HCT116 (cell line): ENCODE measurements around the gene GIT2. TPM values are rescaled to one million over a fixed set of nuclear protein-coding genes. Genes with fewer than 3 reads are reported as not detected.

ENCODE experiments used
- ATAC-seq: fragments of 200-7000 bp; cut with Tn5 transposase; 2 replicates; pipeline ENCODE4 v1.9.1; 2020; ENCODE audit warnings: mild to moderate bottlenecking, moderate library complexity
- BruUV-seq: library from RNA; stranded (reverse); fragments of 400-500 nt; replicated peaks from 2 replicates; lab custom pipeline; 2021; lab: Mats Ljungman, UMichigan
- CTCF ChIA-PET: fragments of 300-600 bp; sonication (Branson Sonifier 250); formaldehyde crosslinking; loops from one replicate; lab custom pipeline; 2021; ENCODE audit warnings: antibody characterized with exemption; lab: Charles Lee
- POLR2A ChIA-PET: fragments of 300-600, 350-600 bp; sonication (Branson Sonifier 250); formaldehyde crosslinking; loops from one replicate; lab custom pipeline; 2021; ENCODE audit warnings: antibody characterized with exemption; lab: Charles Lee
- RAD21 ChIA-PET, 2 experiments: fragments of 300-600 bp; sonication (Branson Sonifier 250); formaldehyde crosslinking; loops; one replicate each; lab custom pipeline; 2023; ENCODE audit warnings: low total read pairs in 2 of 2; ENCODE audit not compliant: uncharacterized antibody in 2 of 2, unreplicated experiment in 2 of 2, low non-redundant PET in 1 of 2; lab: Charles Lee
- DNase-seq: peaks from one replicate; pipeline ENCODE4 v3.0.0-alpha.2; 2010; ENCODE audit warnings: low read depth, low spot score
- H2AFZ ChIP-seq: fragments of 200-600 bp; shearing (Covaris generic), sonication (generic); 2 replicates; pipeline ENCODE4 v1.6.1; 2017; ENCODE audit warnings: low read depth, mixed run types, mixed read lengths, antibody characterized with exemption, low read length; ENCODE audit not compliant: poor library complexity, severe bottlenecking
- H3K27ac ChIP-seq: 2 replicates; pipeline ENCODE4 v1.5.1; 2012; ENCODE audit warnings: low read depth, low read length
- H3K27me3 ChIP-seq: fragments of 200-600 bp; sonication (generic); 2 replicates; pipeline ENCODE4 v1.6.1; 2016; ENCODE audit warnings: mixed run types, low read length, mixed read lengths; ENCODE audit not compliant: insufficient read depth
- H3K36me3 ChIP-seq, 2 experiments: fragments of 200-500 bp in 1 of 2; fragments of 200-600 bp in 1 of 2; sonication (Bioruptor generic) in 1 of 2; sonication (generic) in 1 of 2; 2 replicates each; pipeline versions ENCODE4 v1.5.1 to v1.6.1; 2014 to 2016; ENCODE audit warnings: low read length in 2 of 2, inconsistent platforms in 1 of 2, mixed read lengths in 1 of 2, mixed run types in 1 of 2; ENCODE audit not compliant: insufficient read depth in 2 of 2, control insufficient read depth in 1 of 2
- H3K4me1 ChIP-seq, 2 experiments: fragments of 200-600 bp in 1 of 2; sonication (generic) in 1 of 2; 2 replicates each; pipeline versions ENCODE4 v1.5.1 to v1.6.1; 2012 to 2017; ENCODE audit warnings: low read length in 2 of 2, inconsistent platforms in 1 of 2, mild to moderate bottlenecking in 1 of 2, mixed read lengths in 1 of 2, mixed run types in 1 of 2, moderate library complexity in 1 of 2; ENCODE audit not compliant: insufficient read depth in 2 of 2, control insufficient read depth in 1 of 2
- H3K4me2 ChIP-seq: fragments of 200-600 bp; sonication (generic); 2 replicates; pipeline ENCODE4 v1.6.1; 2017; ENCODE audit warnings: mixed run types, low read length, mixed read lengths
- H3K4me3 ChIP-seq, 2 experiments: fragments of 200-600 bp in 1 of 2; sonication (generic) in 1 of 2; replicated peaks in 1 of 2; 2 replicates each; pipeline ENCODE4 v1.5.1; 2011 to 2016; ENCODE audit warnings: low read length in 2 of 2, control low read depth in 1 of 2, low read depth in 1 of 2, mild to moderate bottlenecking in 1 of 2, mixed read lengths in 1 of 2, mixed run types in 1 of 2
- H3K79me2 ChIP-seq: fragments of 200-600 bp; sonication (generic); 2 replicates; pipeline ENCODE4 v1.6.1; 2017; ENCODE audit warnings: mild to moderate bottlenecking, mixed run types, low read length, moderate library complexity, mixed read lengths; ENCODE audit not compliant: insufficient read depth
- H3K9ac ChIP-seq: fragments of 200-600 bp; sonication (generic); 2 replicates; pipeline ENCODE4 v1.6.1; 2016; ENCODE audit warnings: low read length, mixed read lengths
- H3K9me2 ChIP-seq: fragments of 200-600 bp; sonication (generic), shearing (Covaris generic); 2 replicates; pipeline ENCODE4 v1.6.1; 2017; ENCODE audit warnings: mixed run types, mild to moderate bottlenecking, moderate library complexity; ENCODE audit not compliant: insufficient read depth
- H3K9me3 ChIP-seq, 2 experiments: fragments of 200-500 bp in 1 of 2; fragments of 200-600 bp in 1 of 2; sonication (Bioruptor generic) in 1 of 2; sonication (generic) in 1 of 2; 2 replicates each; pipeline ENCODE4 v1.6.1; 2014 to 2017; ENCODE audit warnings: low read length in 2 of 2, mixed read lengths in 2 of 2, inconsistent platforms in 1 of 2, low read depth in 1 of 2, mild to moderate bottlenecking in 1 of 2, mixed run types in 1 of 2, moderate library complexity in 1 of 2; ENCODE audit not compliant: control insufficient read depth in 1 of 2, insufficient read depth in 1 of 2
- H4K20me1 ChIP-seq: fragments of 200-600 bp; sonication (generic), shearing (Covaris generic); 2 replicates; pipeline ENCODE4 v1.6.1; 2017; ENCODE audit warnings: mixed run types, mild to moderate bottlenecking, moderate library complexity; ENCODE audit not compliant: insufficient read depth
- CBX3 ChIP-seq: IDR thresholded peaks from 2 replicates; pipeline ENCODE4 v1.6.1; 2012; ENCODE audit warnings: low read depth
- ELF1 ChIP-seq: IDR thresholded peaks from 2 replicates; pipeline ENCODE4 v1.6.1; 2012; ENCODE audit warnings: low read depth, borderline replicate concordance
- JUND ChIP-seq: IDR thresholded peaks from 2 replicates; pipeline ENCODE4 v1.6.1; 2012
- POLR2AphosphoS5 ChIP-seq: IDR thresholded peaks from 2 replicates; pipeline ENCODE4 v1.6.1; 2011; ENCODE audit warnings: mild to moderate bottlenecking, low read depth, low read length, moderate library complexity
- SIN3A ChIP-seq: IDR thresholded peaks from 2 replicates; pipeline ENCODE4 v1.6.1; 2012; ENCODE audit warnings: low read depth
- SP1 ChIP-seq: IDR thresholded peaks from 2 replicates; pipeline ENCODE4 v1.6.1; 2012; ENCODE audit warnings: low read depth
- TCF7L2 ChIP-seq: IDR thresholded peaks from 2 replicates; pipeline ENCODE4 v1.7.0; 2011; ENCODE audit warnings: borderline replicate concordance, inconsistent platforms; ENCODE audit not compliant: insufficient read depth, insufficient read length; ENCODE audit errors: extremely low read depth
- ZNF274 ChIP-seq: fragments of 200-500 bp; sonication (Bioruptor generic); IDR thresholded peaks from 2 replicates; pipeline ENCODE4 v1.6.1; 2014; ENCODE audit warnings: mild to moderate bottlenecking, low read depth, low read length, inconsistent platforms
- intact Hi-C: fragments of 100-400 bp; cut with micrococcal nuclease; formaldehyde crosslinking; loops from 2 replicates; pipeline ENCODE4 v1.10.0; 2022
- total RNA-seq: library from RNA; stranded (reverse); gene quantifications from one replicate; pipeline ENCODE4 v1.2.1, GENCODE V29; 2021; ENCODE audit not compliant: unreplicated experiment
- TF ChIP-seq, protein P1 (sequence below): IDR thresholded peaks from 2 replicates; pipeline ENCODE4 v1.6.1; 2011; ENCODE audit warnings: mild to moderate bottlenecking, low read length, moderate library complexity; ENCODE audit not compliant: insufficient replicate concordance; ENCODE audit errors: extremely low read depth

GIT2 gene
- total RNA-seq, 1 experiment from 2014 or later: 21.5 TPM

DNA sequence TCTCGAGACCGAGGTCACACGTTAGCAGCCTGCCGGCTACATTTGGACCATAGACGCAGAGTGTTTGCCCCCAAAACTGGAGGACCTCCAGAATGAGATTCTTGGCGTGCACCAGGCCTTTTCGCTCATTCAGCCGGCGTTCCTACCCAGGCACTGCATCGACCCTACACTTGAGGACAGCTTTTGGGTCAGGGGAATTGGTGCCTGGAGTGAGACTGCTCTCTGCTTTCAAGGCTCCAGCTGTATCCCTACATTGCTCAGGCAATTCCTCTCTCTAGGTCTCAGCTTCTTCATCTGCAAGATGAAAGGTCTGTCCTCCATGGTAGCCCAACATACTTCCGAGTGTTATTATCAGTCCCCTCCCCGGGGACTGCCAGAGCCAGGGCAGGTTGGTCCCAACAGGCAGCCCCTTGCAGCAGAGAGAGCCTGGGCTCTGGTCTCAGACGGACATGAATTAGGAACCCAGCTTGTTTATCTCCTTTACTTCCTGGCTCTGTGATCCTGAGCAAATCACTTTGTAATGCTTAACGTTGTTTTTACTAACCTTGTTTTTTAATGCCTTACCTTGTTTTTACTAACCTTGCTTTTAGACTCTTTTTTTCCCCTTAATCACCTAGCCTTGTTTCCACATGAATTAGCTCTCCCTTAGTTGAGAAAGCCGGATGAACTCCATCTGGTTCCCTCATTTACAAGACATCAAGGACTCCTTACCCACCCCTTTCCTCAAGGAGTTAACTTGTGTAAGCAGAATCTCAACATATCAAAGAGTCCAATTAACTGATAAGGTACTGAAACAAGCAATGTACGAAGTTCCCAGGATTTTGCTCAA is 95.2 kb downstream of the GIT2 start:
- Histone ChIP-seq H4K20me1 (no peaks in the 10 kb centered on the region), H3K4me3 (peak overlapping the region; percentile 76 to 79), H3K9me2 (no peaks in the 10 kb centered on the region), H3K79me2 (peaks cover 18% of the 10 kb centered on the region; the same call in 1 of the 2 replicates), H3K27me3 (no peaks in the 10 kb centered on the region), H3K27ac (peak overlapping the region; percentile 65), H3K9me3 (no peaks in the 10 kb centered on the region), H2AFZ (peak overlapping the region; percentile 28), H3K9ac (peak overlapping the region; percentile 80), H3K4me2 (peak overlapping the region; percentile 90), H3K36me3 (peaks cover 18 to 27% of the 10 kb centered on the region in 2 experiments; a peak in 3 of 4 replicates), H3K4me1 (peaks cover 6 to 25% of the 10 kb centered on the region in 2 experiments; a peak in 3 of 4 replicates)
- no peak for TF ChIP-seq ZNF274
- no peak for TF ChIP-seq CBX3
- DNase-seq: no peak
- BruUV-seq: no TSS peak
- ChIA-PET RAD21 (no interaction called here), POLR2A (no interaction called here), CTCF (interaction anchor here (0.8 to 1.7 kb wide), 3 partner anchors 10 to 56 kb away, joined by 3 to 10 read pairs (median 3); no protein-coding TSS in a partner anchor)
- intact Hi-C loops: no loop called here
- ATAC-seq: peak; percentile 42

DNA sequence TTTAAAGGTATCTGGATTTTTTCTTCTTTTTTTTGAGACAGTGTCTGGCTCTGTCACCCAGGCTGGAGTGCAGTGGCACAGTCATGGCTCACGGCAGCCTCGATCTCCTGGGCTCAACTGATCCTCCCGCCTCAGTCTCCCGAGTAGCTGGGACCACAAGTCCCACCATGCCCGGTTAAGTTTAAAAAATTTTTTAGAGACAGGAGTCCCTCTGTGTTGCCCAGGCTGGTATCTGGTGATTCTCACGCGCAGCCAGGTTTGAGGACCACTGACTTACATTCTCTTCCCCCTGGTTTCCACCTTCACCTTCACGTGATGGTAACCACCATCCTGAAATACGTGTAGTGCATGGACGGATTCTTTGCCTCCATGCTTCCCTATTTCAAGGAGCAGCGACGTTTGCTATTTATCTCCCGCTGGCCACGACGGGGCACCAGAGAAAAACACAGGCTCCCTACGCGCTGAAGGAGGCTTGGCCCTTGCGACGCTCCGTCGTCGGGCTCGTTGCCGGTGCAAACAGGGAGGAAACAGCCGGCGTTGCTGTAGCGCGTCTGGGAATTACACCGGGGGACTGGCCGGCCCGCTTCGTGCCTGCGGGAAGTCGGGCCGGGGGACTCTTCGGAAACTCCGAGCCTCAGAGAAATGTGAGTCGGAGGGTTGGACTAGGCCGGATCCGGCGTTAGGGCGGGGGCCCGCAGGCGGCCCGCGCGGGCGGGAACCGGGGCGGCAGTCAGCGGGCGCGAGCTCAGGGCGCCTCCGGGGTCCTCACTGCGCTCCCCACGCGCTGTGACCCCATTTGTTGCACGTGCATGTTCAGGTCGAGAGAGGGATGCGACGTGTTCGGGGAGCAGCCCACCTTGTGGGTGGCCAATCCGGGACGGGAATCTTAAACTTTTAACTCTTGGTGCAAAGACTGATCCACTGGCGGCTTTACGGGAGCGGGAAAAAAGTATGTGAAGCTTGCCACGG is 96.1 kb downstream of the GIT2 start, which contains the start of gene TCHP:
TCHP (plus strand) TSS at position 492 of the 969 bp plus-strand sequence. CDS start 2,753 bp downstream, outside the sequence.
- peak; percentile 81 for ATAC-seq
- no TSS peak for BruUV-seq
- peak; percentile 74 for DNase-seq
- RAD21 ChIA-PET: no interaction called here
- intact Hi-C loops: no loop called here
- Histone ChIP-seq H4K20me1 (no peaks in the 10 kb centered on the region), H2AFZ (peak within 1 kb of the TSS; percentile 28), H3K4me1 (peaks cover 6 to 25% of the 10 kb centered on the region in 2 experiments; a peak in 3 of 4 replicates), H3K27ac (peak within 1 kb of the TSS; percentile 65), H3K9ac (peak within 1 kb of the TSS; percentile 80), H3K27me3 (no peaks in the 10 kb centered on the region), H3K36me3 (peaks cover 12 to 22% of the 10 kb centered on the region in 2 experiments; a peak in 3 of 4 replicates), H3K4me3 (peak within 1 kb of the TSS; percentile 76 to 79), H3K9me2 (no peaks in the 10 kb centered on the region), H3K4me2 (peak within 1 kb of the TSS; percentile 90), H3K79me2 (peaks cover 18% of the 10 kb centered on the region; the same call in 1 of the 2 replicates), H3K9me3 (no peaks in the 10 kb centered on the region)
- POLR2A ChIA-PET: no interaction called here
- CTCF ChIA-PET: interaction anchor here (0.8 to 1.7 kb wide), 3 partner anchors 11 to 55 kb away, joined by 3 to 10 read pairs (median 3); no protein-coding TSS in a partner anchor
- TF ChIP-seq ZNF274 (no peak), JUND (no peak), SP1 (peak; percentile 62), ELF1 (no peak; the same call in 1 of the 2 replicates), POLR2AphosphoS5 (peak; percentile 81), TCF7L2 (peak; percentile 49), SIN3A (peak; percentile 89)
- TF ChIP-seq, protein P1, sequence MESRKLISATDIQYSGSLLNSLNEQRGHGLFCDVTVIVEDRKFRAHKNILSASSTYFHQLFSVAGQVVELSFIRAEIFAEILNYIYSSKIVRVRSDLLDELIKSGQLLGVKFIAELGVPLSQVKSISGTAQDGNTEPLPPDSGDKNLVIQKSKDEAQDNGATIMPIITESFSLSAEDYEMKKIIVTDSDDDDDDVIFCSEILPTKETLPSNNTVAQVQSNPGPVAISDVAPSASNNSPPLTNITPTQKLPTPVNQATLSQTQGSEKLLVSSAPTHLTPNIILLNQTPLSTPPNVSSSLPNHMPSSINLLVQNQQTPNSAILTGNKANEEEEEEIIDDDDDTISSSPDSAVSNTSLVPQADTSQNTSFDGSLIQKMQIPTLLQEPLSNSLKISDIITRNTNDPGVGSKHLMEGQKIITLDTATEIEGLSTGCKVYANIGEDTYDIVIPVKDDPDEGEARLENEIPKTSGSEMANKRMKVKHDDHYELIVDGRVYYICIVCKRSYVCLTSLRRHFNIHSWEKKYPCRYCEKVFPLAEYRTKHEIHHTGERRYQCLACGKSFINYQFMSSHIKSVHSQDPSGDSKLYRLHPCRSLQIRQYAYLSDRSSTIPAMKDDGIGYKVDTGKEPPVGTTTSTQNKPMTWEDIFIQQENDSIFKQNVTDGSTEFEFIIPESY: peak; percentile 83
